GM04503 (cell line): ENCODE measurements around the gene MEX3A.
"Not testable (repeated sequence)": the region's sequence is repeated elsewhere in the genome, so short reads cannot be mapped to it uniquely, and the experiment has no call there.

Experiments
- DNase-seq: peaks from one replicate; pipeline ENCODE4 v3.0.0-alpha.2; 2012; ENCODE audit warnings: low read depth

The MEX3A gene, protein sequence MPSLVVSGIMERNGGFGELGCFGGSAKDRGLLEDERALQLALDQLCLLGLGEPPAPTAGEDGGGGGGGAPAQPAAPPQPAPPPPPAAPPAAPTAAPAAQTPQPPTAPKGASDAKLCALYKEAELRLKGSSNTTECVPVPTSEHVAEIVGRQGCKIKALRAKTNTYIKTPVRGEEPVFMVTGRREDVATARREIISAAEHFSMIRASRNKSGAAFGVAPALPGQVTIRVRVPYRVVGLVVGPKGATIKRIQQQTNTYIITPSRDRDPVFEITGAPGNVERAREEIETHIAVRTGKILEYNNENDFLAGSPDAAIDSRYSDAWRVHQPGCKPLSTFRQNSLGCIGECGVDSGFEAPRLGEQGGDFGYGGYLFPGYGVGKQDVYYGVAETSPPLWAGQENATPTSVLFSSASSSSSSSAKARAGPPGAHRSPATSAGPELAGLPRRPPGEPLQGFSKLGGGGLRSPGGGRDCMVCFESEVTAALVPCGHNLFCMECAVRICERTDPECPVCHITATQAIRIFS

DNA sequence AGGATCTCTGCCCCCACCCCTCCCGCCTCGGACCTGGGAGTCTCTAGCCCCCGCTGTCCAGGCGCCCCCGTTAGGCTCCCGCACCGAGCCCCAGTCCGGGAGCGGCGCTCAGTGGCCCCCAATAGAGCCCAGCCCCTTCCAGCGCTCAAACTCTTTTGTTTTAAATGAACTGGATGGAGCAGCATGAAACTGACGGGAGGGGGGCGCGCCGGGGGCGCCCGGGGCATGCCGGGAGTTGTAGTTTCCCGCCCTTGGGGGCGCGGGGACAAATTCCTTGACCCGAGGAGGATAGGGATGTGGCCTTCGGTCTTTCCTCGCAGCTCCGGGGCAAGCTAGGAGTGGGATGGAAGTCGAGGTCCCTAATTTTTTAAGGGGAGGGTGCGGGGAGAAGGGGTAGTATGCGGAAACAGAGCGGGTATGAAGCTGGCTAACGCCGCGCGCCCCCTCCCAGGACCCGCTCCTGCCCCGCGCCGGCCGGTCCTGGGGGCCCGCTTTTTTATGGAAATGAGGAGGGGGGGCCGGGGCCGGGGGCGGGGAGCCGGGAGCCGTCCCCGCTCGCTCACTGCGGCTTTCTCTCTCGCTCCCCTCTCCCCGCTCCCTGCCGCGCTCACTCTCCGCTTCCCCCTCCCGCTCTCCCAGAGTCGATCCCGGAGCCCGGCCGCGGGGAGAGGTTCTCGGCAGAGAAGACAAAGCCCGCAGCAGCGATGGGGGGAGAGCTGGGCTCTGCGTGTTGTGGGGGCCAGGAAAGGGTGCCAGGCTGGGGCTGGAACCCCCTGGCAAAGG, at the start of gene MEX3A:
TSS of gene MEX3A (minus strand) at position 157 of the 783 bp plus-strand sequence. CDS start 467 bp downstream, outside the sequence.
- no peak for DNase-seq

GRCh38 chr1:156130578-156130942, 48.3 kb upstream of the MEX3A start:
- no peak for DNase-seq

- no peak for DNase-seq
Observed at GRCh38 chr1:156129687-156130577, 47.7 kb upstream of the MEX3A start.

DNA sequence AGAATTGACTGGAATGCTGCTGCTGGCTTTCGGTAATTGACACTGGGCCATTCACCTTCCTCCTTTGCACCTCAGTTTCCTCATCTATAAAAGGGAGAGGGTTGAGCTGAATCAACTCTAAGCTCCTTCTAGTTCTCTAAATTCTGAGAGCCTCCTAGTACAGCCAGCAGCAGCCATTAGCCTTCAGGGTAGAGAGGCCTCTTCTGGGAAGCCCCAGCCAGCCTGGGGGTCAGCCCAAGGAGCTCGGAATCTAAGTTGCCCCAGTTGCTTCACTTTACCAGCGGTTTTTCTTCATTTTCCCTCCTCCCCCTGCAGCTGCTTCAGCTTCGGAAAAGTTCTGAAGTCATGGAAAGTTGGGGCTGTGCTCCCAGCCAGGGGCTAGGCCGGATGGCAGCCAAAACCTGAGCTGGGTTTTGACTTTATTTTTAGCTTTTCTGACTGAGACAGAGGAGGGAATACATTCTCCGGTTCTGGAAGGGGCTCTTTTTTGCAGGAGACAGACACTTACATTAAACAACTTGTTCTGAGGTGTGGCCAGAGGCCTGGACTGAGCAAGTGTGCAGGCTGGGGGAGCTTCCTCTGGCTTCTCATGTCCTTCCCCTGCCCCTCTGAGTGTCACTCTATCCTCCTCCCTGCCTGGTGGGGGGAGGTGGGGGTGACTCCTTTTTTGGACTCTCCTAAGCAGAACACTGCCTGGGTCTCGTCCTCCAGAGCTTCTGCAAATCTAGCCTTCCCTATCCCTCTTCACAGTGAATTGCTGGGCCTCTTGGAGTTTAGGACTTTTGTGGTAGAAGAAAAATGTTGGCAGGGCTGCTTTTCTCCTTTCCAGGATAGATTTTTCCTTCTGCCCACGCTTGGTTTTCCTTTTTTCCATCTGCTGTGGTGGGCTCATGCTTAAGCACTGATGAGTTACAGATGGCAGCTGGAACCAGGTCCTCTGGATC, 46.7 kb upstream of the MEX3A start:
- no peak for DNase-seq

DNA sequence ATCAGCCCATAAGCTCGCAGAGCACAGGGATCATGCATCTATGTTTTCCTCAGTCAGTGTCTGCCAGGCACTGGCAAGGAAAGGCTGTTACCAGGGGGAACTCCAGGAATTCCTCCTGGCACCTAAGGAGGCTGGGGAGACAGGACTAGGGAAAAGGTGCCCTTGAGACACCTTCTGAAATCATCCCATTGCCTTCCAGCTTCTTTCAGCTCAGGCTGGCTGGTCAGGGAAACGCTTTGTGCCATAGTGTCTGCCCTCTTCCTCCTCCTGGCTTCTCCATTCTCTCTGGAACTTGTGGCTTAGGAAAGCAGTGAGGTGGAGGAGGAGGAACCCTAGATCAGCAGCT, 46.0 kb upstream of the MEX3A start:
- no peak for DNase-seq

- peak; percentile 94 for DNase-seq
Observed at GRCh38 chr1:156126630-156127534, 44.6 kb upstream of the MEX3A start.

DNA sequence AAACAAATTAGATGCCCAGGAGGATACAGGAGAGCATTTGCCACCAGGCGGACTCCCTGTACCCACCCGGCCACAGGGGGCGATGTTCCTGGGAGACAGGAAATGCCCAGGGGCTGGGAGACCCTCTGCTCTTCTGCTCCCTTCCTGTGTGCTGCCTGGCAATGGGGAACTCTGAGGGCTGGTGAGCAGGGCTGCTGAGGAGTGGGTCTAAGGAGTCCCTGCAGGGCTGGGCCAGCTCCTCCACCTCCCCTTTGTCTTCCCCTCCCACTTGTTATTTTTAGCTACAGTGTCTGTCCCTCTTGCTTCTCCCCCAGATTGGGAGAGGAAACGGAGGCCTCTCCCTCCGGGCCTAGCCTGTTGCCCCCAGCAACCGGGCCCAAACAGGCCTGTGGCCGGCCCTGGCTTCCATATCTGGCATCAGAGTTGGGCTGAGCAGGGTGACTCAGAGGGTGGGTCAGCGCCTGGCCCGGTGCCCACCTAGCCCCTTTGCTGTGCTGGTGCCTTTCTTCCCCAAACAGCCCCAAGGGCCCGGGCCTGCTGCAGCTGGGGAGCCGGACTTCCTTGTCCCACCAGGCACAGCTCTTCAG, 43.9 kb upstream of the MEX3A start:
- peak; percentile 91 for DNase-seq

DNA sequence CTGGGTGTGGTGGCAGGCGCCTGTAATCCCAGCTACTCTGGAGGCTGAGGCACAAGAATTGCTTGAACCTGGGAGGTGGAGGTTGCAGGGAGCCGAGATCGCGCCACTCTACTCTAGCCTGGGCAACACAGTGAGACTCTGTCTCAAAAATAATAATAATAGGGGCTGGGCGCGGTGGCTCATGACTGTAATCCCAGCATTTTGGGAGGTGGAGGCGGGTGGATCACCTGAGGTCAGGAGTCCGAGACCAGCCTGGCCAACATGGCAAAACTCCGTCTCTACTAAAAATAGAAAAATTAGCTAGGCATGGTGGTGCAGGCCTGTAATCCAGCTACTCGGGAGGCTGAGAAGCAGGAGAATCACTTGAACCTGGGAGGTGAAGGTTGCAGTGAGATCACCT, 43.3 kb upstream of the MEX3A start:
- not testable (repeated sequence) for DNase-seq

- no peak for DNase-seq
Observed at GRCh38 chr1:156124557-156125483, 42.6 kb upstream of the MEX3A start.

DNA sequence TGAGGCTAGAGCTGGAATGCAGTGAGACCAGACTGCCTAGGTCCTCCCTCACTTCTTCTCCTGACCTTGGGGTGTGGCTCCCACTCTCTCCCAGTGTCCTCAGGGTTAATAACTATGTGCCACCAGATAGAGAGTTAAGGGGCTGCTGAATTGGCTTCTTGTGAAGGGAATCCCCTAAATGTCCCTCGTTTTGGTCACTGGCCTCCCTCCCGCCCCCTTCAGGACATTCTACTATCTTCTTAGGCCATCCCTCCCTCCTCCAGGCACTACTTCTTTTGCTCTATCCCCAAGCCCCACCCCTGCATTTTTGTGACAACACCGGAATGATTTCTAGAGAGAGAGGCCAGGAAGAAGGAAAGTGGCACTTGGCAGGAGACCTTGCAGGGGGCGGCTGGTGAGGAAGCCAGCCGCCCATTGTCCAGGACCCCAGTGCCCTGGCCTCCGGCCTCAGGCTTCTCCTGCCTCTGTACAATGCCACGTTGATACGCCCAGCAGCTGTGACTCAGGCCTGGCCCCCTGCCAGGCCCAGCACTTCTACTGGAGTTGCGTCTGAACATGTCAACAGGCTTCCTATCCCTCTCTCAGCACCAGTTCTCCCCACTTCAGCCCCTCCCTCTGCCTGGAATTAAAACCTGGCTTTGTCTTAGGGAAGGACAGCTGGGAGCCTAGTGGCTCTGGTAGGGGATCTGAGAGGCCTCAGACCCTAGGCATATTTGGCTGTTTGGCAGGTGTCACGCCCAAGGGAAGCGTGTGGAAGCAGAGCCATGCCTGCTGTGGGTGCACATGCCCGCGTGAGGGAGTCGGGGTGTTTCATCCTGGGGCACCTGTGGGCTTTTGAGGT, 41.3 kb upstream of the MEX3A start:
- DNase-seq, result peak; percentile 94

DNA sequence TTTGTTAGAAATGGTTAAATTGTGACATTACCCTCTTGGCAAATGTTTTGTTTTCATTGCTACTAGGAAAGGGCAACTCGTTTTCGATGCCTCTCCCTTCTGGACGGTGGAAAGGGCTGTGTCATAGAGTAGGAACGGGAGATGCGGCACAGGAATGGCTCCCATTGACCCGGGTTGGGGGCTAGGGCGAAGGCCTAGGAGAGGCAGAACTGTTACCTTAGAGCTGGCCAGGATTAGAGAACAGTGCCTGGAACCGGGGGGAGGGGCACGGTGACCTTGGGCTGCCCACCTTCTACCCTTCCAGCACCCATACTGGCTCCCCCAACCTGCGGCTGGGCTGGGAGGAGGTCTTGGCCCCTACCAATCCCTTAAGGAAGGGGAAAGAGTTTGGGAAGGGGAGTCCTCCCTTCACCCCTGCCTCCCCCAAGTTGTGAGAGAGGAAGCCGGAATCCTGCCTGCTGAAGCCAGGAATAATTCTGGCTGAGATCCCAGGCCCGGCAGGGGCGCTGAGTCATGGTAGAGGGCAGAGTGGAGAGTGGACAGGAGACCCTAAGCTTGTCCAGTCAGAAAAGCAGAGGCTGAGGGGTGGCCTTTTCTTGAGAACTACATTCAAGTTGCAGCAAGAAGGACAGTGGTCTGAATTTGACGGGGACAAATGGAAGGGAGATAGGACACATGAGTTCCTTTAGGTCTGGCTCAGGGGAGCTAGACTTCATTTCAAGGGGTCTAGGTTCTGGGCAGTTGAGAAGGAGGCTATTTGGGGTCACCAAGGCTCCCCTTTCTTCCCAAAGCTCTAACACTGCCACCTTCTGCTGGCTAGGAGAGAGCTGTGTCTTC, 40.5 kb upstream of the MEX3A start:
- DNase-seq, result no peak

GRCh38 chr1:156122086-156122485, 39.8 kb upstream of the MEX3A start:
- DNase-seq, result no peak

- no peak for DNase-seq
Observed at GRCh38 chr1:156121457-156121856, 39.2 kb upstream of the MEX3A start.

- not testable (repeated sequence) for DNase-seq
Observed at GRCh38 chr1:156121005-156121404, 38.7 kb upstream of the MEX3A start.

DNA sequence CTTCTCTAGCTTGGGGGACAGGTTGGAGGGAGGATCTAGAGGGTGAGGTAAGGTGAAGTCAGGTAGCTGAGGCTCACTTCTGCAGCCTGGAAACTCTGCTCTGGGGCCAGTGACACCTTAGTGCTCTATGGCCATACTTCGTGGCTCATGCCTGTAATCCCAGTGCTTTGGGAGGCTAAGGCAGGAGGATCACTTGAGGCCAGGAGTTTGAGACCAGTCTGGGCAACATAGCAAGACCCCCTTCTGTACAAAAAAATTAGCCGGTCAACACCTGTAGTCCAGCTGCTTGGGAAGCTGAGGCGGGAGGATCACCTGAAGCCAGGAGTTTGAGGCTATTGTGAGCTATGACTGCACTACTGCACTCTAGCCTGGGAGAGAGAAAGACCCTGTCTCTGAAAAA, 38.1 kb upstream of the MEX3A start:
- no peak for DNase-seq

- no peak for DNase-seq
Observed at GRCh38 chr1:156119503-156120209, 37.4 kb upstream of the MEX3A start.
